Measurements from ENCODE around the gene CEACAM1.
"Not testable (repeated sequence)": the region's sequence is repeated elsewhere in the genome, so short reads cannot be mapped to it uniquely, and the experiment has no call there.

Gene CEACAM1

DNA sequence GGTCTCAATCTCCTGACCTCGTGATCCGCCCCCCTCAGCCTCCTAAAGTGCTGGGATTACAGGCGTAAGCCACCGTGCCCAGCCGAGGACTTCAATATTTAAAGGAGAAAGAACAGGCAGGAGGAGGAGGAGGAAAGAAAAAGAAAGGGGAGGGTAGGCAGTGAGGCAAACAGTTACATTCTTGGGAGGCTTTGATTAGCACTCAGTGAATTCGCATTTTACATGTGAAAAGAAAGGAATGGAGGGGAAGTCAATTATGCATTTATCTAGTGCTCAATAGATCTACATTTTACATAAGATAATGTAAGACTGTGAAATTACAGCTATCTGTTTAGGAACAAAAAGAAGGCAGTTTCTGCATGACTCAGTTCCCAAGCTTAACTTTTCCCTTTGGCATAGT, 54.6 kb downstream of the CEACAM1 start:
- no peak for DNase-seq (ENCODE audit: low read depth)

DNA sequence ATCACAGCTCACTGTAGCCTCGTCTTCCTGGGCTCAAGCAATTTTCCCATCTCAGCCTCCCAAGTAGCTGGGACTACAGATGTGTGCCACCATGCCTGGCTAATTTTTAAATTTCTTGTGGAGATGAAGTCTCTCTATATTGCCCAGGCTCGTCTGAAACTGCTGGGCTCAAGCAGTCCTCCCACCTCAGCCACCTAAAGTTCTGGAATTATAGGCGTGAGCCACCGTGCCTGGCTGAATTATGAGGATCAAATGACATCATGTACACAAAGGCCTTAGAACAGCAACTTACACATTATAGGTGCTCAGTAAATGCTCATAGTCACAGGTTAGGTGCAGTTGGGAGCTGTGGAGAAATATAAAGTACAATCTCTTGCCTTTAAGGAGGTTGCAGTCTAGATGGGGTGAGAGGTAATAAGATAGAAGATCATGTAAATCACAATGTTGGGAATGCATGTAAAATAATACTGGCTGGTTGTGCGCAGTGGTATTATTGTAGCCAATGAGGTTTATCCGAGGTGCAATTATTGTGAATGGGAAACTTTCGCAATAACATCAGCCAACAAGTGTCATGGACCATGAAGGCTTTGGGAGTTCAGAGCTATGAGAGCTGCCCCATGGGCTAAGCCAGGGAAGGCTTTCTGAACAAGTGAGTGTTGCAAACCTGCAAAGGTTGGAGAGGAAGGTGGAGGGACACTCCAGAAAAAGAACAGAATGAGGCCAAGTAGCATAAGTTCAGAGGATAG, 55.7 kb downstream of the CEACAM1 start:
- no peak for DNase-seq (ENCODE audit: low read depth)

DNA sequence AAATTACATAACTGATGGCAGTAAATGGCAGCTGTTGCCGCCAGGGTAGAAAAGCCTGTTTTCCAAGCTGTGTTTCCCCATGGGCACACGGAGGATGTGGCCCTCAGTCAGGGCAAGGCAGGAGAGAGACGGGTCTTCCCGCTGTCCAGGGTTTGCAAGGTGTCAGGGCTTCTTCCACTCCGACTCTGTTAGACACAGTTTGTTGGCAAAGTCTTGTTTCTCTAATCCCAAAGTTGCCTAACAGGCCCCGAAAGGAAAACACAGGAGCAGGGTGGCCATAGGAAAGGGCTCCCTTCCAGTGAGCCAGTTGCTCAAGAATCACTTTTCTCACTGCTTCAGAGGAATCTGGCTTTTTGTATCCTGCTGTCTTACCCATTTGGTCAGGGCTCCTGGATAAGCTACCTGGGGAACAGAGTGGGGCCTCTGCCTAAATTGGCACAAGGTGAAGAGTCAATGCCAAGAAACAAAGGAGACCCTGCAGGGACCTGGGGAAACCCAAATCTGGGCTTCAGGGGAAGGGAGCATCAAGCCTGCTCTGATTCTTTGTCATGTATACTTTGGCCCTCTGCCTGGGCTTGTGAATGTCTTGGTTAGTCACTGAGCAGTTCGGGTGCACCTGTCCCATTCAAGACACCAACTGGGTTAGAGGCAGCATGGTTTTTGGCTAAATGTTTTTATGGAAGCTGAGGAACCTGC, 56.6 kb downstream of the CEACAM1 start:
- DNase-seq (ENCODE audit: low read depth) = no peak

DNA sequence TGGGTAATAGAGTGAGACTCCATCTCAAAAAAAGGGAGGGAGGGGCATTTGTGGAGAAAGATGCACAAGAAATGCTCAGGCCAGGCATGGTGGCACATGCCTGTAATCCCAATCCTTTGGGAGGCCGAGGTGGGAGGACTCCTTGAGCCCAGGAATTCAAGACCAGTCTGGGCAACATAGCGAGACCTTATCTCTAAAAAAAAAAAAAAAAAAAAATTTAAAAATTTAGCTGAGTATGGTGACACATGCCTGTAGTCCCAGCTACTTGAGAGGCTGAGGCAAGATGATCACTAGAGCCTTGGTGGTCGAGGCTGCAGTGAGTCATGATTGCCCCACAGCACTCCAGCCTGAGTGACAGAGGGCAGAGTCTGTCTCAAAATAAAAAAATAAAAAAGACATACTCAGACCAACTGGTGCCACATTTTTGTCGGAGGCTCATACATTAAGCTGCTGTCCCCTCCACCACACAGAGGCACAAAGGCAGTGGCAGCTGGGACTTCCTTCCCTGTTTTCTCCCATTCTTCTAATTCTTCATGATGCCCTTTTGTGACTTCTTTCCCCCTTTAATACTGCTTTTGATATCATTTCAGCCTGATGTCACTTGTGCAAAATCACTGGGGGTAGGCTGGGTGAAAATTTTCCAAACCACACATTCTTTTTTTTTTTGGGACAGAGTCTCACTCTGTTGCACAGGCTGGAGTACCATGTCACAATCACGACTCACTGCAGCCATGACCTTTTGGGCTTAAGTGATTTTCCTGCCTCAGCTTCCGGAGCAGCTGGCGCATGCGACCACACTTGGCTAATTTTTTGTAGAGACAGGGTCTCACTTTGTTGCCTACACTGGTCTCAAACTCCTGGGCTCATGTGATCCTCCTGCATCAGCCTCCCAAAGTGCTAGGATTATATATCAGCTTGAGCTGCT, 58.7 kb downstream of the CEACAM1 start:
- DNase-seq (ENCODE audit: low read depth) = no peak

DNA sequence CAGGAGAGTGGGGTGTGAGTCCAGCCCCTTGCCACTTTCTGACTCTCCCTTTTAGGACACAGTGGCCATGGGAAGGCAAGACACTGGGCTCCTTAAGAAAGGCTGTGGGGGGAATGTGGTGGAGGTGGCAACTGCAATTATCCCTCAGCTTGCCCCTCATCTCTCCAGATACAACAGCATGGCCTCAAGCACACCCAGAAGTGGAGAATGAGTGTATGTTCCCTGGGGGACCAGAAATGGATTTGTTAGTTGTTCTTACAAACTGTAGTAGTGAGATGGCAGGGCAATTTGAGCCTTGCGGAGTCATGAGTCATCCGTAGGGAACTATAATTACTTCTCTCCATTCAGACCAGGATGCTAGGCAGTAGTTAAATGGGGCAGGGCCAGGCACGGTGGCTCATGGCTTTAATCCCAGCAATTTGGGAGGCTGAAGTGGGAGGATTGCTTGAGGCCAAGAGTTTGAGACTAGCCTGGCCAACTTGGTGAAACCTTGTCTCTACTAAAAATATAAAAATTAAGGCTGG, 59.9 kb downstream of the CEACAM1 start:
- no peak for DNase-seq (ENCODE audit: low read depth)

DNA sequence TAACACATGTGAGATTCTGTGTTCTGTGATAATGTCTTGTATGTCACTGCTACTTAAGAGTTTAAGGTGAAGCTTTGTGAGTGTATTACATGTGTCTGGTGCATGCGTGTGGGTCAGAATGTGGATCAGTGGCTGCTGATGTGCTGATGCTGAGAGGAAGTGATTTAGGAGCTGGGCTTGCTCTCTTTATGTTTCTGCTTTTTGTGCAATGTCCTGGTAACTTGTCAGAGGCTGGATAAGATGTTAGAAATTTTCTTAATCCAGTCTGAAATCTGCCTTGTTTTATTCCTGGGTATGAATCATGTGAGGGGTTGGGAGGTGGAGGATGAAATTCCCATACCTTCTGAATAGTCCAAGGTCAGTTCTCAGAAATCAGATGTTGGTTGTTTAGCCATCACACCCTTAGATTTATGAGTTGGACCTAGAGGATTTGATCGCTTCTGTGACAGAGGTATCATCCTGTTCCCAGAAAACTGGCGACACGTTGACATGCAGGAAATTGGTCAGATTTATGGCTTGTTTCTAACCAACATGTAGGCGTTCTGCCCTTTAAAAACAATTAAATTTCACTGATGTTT, 61.0 kb downstream of the CEACAM1 start:
- DNase-seq (ENCODE audit: low read depth) = no peak

DNA sequence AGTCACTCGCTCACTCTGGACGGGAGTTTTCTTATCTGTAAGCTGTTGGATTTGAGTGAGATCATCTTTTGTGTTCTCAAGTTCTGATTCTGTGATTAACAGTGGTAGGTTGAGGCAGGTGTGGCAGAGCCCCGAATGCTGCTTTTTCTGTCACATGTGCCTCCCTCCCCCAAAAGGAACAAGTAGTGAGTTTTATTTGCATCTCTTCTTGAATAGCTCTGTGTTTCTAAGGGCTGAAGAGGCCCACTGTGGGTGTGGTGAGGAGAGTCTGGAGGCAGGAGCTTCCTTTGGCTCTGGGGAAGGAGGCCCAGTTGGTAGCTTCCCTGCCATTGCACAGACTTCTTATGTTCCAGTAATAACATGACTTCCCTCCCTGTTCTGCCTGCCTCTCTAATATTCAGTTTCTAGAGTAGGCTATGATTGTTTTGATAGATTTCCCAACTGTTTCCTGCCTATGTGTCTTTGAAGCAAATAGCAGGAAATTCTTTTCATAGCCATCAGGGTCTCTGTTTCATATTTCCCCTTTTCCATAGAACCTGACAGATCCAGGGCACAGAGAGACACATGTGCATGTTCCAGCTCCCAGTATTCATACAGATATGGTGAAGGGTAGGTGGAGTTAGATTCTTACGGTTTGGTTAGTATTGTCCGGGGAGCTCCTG, 61.6 kb downstream of the CEACAM1 start:
- no peak for DNase-seq (ENCODE audit: low read depth)

DNA sequence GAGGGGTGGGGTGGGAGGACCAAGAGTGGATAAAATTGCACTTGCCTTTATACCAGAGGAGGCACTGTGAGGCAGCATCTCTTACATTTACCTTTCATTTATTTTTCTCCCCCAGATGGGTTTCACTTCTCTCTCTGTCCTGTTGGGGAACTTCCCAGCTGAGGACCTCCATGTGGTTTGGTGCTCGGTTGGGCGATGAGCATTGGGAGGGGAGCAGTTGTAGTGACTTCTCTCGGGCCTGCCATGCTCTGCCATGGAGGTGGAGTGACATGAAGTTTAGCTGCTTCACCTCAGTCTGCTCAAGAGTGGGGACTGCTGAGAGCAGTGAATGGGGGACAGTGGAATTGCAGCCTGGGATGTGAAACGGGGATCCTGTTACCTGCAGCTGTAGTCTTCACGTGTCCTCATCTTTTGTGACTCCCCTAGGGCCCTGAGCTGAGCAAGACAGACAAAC, 62.4 kb downstream of the CEACAM1 start:
- no peak for DNase-seq (ENCODE audit: low read depth)

DNA sequence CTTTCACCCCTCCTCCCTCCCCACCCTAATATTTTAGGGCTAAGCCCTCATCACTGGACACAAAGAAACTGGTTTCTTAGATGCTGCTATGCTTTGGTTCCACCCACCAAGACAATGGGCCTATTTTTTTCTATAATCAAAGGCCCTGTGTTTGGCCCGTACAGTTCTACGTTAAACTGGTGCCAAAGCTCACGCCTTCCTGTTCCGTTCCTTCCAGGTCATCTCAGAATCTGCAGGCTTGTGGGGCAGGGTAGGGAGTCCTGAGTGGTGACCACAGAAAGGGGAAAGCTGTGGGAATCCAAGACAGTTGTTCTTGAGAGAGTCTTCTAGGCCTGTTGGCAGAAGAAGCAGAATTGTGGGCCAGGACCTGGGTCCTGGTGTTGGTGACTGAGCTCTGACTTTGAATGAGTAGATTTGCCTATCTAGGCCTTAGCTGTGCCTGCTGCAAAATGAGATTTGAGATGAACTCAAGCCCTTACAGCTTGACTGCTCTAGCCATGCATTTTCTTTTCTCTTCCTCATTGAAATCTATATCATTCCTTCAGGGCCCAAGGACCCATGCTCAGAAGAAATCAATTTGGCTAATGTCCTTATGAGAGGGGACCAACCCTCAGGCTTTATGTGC, 66.5 kb downstream of the CEACAM1 start:
- DNase-seq (ENCODE audit: low read depth) = no peak

DNA sequence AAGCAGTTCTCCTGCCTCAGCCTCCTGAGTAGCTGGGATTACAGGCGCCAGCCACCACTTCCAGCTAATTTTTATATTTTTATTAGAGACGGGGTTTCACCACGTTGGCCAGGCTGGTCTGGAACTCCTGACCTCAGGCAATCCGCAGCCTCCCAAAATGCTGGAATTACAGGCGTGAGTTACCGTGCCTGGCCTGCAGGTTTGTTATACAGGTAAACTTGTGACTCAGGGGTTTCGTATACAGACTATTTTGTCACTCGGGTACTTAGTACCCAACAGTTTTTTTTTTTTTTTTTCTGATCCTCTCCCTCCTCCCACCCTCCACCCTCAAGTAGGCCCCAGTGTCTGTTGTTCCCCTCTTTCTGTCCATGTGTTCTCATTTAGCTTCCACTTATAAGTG, 67.0 kb downstream of the CEACAM1 start:
- DNase-seq (ENCODE audit: low read depth) = not testable (repeated sequence)

DNA sequence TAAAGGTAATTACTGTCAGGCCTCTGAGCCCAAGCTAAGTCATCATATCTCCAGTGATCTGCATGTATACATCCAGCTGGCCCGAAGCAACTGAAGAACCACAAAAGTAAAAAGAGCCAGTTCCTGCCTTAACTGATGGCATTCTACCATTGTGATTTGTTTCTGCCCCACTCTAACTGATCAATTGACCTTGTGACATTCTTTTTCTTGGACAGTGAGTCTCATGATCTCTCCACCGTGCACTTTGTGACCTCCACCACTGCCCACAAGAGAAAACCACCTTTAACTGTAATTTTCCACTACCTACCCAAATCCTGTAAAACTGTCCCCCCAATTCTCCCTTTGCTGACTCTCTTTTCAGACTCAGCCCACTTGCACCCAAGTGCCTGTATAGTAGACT, 68.4 kb downstream of the CEACAM1 start:
- DNase-seq (ENCODE audit: low read depth) = no peak
